GM21423 (cell line): Measurements from ENCODE around the gene SPEG.

Experiments
- ATAC-seq: cut with Tn5 transposase; IDR thresholded peaks from one replicate; pipeline ENCODE4 v1.9.1; 2021; ENCODE audit warnings: mild to moderate bottlenecking, moderate library complexity; ENCODE audit not compliant: unreplicated experiment

SPEG gene

DNA sequence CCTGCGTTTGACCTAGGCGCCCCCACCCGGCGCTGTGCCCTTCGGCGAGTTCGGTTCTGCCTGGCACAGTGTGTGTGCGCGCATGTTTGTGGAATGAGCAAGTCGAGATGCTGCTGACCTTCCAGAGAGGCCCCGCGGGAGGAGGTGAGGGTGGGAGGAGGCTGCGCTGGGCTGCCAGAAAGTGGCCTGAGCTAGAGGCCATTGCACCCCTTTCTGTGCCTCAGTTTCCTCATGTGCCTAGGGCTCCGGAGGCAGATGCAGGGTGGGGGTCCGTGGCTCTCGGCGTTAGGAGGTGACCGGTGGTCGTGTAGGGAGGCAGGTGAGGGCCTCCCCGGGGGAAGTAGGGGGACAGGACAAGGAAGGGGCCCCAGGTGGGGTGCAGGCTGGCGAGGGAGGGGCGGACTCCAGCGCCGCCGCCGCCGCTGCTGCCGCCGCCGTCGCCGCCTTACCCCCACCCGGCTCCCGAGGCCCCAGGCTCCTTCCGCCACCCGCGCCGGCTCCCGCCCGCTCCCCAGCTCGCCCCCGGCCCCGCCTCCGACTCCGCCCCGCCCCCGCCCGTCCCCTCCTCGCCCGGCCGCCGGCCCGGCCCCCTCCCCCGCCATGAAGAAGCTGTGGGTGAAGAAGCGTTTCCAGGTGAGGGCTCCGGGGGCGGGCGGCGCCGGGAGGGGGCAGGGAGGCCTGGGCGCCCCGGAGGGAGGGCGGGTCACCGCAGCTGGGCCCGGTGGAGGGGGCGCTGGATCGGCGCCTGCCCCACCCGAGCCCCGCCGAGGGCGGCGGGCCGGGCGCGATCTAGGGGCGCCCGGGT, 7.0 kb downstream of the SPEG start:
- ATAC-seq, result no peak

- ATAC-seq, result no peak
These were observed 7.8 kb downstream of the SPEG start for GRCh38 chr2:219442256-219443015.

GRCh38 chr2:219443016-219443696, 8.5 kb downstream of the SPEG start:
- ATAC-seq, result no peak

DNA sequence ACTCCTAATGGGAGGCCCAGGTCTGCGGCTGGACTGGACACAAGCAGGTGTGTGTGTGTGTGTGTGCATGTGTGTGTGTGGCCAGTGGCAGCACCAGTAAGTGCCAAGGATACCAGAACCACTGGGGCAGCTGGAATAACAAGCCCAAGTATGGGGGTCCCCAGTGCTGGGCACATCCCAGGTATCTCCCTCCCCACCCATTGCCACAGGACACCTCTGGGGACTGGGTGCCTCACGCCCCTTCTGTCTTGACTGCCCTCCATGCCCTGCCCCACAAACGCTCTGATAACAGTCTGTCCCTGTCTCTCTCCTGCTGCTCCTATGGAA, 9.0 kb downstream of the SPEG start:
- no peak for ATAC-seq

- no peak for ATAC-seq
These were observed 10.0 kb downstream of the SPEG start for GRCh38 chr2:219444566-219445091.

DNA sequence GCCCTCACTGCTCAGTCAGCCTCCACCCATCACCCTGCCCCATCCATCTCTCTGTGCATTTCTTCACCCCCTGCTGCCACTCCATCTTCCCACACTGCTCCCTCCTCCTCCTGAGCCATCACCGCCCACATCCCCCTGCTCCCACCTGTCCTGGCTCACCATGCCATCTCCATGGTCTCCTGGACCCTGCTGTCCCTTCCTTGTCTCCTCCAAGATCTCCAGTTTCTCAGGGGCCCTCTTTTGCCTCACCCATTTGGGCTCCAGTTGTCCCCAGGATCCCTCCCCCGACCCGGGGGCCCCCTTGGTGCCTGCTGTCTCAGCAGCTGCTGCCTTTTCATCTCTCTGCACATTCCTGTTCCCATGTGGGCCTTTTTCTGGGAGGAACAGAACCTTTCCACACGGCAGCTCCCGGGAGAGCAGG, 10.6 kb downstream of the SPEG start:
- no peak for ATAC-seq

GRCh38 chr2:219446101-219446504, 11.5 kb downstream of the SPEG start:
- ATAC-seq, result no peak

GRCh38 chr2:219446689-219447088, 12.0 kb downstream of the SPEG start:
- no peak for ATAC-seq

GRCh38 chr2:219447242-219448098, 12.8 kb downstream of the SPEG start:
- ATAC-seq, result no peak

DNA sequence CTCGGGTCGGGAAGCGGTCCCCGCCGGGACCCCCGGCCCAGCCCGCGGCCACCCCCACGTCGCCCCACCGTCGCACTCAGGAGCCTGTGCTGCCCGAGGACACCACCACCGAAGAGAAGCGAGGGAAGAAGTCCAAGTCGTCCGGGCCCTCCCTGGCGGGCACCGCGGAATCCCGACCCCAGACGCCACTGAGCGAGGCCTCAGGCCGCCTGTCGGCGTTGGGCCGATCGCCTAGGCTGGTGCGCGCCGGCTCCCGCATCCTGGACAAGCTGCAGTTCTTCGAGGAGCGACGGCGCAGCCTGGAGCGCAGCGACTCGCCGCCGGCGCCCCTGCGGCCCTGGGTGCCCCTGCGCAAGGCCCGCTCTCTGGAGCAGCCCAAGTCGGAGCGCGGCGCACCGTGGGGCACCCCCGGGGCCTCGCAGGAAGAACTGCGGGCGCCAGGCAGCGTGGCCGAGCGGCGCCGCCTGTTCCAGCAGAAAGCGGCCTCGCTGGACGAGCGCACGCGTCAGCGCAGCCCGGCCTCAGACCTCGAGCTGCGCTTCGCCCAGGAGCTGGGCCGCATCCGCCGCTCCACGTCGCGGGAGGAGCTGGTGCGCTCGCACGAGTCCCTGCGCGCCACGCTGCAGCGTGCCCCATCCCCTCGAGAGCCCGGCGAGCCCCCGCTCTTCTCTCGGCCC, 13.6 kb downstream of the SPEG start:
- ATAC-seq, result no peak

DNA sequence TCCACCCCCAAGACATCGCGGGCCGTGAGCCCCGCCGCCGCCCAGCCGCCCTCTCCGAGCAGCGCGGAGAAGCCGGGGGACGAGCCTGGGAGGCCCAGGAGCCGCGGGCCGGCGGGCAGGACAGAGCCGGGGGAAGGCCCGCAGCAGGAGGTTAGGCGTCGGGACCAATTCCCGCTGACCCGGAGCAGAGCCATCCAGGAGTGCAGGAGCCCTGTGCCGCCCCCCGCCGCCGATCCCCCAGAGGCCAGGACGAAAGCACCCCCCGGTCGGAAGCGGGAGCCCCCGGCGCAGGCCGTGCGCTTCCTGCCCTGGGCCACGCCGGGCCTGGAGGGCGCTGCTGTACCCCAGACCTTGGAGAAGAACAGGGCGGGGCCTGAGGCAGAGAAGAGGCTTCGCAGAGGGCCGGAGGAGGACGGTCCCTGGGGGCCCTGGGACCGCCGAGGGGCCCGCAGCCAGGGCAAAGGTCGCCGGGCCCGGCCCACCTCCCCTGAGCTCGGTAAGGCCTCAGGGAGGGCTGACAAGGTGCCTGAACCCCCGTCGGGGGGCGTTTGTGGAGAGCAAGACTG, 14.2 kb downstream of the SPEG start:
- ATAC-seq, result no peak

DNA sequence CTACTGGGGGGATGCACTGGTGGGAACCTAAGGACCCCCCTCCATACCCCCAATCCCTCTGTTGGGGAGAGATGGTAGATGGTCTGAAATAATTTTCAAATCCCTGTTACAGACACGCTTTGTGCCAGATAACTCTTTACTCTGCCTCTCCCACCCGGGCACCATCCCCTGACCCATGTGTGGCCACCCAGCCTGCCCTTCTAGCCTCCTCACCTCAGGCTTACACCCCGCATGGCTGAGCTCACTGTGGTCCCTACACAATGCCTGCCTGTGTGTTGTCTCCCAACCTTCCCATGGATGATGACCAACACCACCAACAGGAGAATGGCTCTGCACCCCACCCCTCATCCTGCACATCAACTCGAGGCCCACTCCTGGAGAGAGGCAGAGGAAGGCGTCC, 15.0 kb downstream of the SPEG start:
- ATAC-seq, result no peak

GRCh38 chr2:219451661-219452360, 17.2 kb downstream of the SPEG start:
- ATAC-seq, result no peak

DNA sequence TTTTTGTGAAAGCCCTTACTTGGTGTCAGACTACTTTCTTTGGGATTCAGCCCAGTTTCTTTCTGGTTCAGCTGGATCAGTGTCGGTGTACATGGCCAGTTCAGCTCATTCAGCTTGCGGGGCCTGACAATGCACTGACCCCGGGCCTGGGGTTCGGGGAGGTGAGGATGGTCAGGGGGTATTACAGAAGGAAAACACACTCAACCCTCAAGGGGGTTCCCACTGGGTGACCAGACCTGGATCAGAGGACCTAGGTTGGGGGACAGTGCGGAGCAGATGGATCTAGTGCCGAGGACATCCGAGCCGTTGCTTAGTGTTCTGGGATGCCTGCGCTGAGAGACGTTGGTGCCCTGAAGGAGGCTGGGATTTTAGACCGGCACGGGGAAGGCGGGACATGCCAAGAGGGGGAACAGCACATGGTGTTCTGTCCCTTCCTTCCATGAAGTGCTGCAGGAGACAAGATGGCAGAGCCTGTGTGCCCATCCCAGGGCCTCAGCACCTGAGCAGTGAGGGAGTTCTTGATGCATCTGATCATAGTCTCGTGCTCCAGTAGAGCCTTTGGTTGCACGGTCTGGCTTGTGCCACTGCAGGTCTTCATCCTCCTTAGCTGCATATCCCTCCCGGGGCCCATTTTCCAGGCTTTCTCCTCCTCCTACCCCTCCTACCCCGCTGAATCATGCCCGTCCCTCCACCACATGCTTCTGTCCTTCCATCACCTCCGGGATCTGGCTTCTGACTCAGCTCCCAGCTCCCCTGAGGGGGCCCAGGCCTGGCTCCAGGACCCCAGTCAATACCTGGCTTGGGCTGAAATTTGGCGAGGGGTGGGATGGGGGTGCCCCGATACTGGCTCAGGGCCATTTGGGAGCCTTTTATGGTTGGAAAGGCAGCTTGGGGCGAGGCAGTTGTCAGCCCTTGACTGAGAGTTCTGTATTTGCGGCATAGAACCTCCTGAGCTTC, 18.0 kb downstream of the SPEG start:
- ATAC-seq, result no peak

DNA sequence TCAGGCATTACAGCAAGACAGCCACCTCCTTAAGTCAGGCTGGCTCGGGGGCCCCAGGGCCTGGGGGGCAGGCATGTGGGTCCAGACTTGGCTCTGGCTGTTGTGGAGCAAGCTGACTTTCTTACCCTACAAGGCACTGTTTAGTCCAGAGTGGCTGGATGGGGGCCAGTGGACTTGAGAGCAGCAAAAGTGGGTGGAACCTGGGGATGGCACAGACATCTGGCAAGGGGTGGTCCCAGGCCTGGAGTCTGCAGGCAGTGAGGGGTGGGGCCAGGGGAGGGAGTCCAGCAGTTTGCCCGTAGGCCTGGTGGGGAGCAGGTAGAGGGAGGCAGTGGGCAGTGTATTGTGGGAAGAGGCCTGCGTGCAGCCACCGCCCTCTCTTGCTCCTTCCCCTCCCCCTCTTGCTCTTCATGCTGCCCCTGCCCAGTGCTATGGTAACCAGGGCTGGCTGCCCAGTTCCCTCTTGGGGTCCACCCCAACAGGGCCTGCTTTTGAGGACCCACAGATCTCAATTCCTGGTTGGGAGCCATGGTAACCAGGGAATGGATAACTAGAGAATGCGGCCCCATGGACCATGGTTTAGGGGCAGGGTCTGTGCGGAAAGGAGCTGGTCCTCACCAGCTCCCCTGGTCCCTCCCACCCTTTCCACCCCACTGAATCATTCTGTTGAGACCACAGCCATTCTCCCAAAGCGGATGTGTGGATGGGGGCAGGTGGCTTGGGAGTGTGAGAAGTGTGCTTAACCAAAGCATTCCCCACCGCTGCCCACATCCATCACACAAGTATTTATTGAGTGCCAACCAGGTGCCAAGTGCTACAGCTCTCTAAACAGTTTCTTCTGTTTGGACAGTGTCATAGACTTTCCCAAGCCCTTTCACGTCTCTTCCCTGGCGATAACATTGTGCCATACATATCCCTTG, 19.3 kb downstream of the SPEG start:
- ATAC-seq, result no peak

DNA sequence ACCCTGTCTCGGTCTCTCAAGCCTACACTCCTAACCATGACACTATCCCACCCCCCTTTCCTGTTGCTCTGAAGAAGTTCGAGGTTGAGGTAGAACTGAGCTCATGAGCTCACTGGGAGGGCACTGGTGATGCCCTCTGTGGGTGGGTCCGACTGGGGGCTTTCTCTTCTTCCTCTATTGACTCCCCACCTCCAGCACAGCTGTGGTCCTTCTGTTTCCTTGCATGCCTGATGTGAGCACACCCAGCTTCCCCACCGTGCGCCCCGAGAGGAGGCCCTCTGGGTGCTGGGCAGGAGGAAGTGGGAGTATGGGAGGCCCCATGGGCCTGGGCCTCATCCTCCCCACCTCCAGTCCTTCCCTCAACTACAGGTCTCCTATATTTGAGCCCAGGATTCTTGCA, 20.9 kb downstream of the SPEG start:
- ATAC-seq, result no peak

- no peak for ATAC-seq
These were observed 23.2 kb downstream of the SPEG start for GRCh38 chr2:219457784-219458369.
